Fibroblast of skin of back (primary cell): ENCODE data around the gene PLD4. TPM values are rescaled to one million over a fixed set of nuclear protein-coding genes. Genes with fewer than 3 reads are reported as not detected.
"Not testable (repeated sequence)": the region's sequence is repeated elsewhere in the genome, so short reads cannot be mapped to it uniquely, and the experiment has no call there.

ENCODE experiments used
- DNase-seq: peaks from one replicate; pipeline ENCODE4 v3.0.0-alpha.2; 2013
- polyA plus RNA-seq, 2 experiments: library from polyadenylated mRNA; unstranded; fragments of 120-200 nt; gene quantifications; one replicate each; pipeline ENCODE4 v1.2.1, GENCODE V29; 2013; ENCODE audit not compliant: insufficient read length in 2 of 2

PLD4 gene, protein sequence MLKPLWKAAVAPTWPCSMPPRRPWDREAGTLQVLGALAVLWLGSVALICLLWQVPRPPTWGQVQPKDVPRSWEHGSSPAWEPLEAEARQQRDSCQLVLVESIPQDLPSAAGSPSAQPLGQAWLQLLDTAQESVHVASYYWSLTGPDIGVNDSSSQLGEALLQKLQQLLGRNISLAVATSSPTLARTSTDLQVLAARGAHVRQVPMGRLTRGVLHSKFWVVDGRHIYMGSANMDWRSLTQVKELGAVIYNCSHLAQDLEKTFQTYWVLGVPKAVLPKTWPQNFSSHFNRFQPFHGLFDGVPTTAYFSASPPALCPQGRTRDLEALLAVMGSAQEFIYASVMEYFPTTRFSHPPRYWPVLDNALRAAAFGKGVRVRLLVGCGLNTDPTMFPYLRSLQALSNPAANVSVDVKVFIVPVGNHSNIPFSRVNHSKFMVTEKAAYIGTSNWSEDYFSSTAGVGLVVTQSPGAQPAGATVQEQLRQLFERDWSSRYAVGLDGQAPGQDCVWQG
- 0.06 TPM for polyA plus RNA-seq (2013, experiment 1 of 2; ENCODE audit: insufficient read length)
- 0.34 TPM for polyA plus RNA-seq (2013, experiment 2 of 2; ENCODE audit: insufficient read length)

DNA sequence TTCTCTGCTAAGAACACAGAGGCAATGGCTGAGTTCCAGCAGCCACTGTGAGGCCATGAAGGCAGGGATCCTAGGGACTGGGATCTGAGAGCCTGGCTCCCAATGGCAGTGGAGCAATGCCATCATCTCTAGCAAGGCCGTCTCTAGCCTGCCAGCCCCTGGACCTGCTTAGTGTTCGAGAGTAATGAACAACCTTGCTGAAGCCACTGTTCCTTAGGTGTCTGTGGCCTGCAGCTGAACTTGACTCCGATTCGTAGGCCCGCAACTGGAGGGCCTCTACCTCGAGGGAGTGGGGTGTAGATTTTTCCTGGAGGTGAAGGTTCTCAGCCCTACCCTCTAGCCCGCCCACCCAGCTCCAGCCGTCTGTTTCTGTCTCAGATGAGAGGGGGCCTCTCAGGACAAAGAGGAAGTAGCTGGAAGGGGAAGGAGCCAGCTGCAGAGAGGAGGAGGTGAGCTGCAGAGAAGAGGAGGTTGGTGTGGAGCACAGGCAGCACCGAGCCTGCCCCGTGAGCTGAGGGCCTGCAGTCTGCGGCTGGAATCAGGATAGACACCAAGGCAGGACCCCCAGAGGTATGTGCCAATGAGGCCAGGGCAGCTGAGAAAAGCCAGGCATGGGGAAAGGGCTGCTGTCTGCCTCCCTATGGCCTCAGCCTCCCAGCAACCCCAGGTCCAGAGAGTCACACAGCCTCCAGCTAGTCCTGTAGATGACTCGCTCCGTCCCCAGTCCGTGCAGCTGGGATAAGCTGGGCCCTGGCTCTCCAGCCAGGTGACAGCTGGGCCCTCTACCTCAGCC is at the start of gene PLD4:
Gene PLD4, plus strand, starts transcription at position 459 of the 793 bp plus-strand sequence. CDS start 2,262 bp downstream, outside the sequence.
- no peak for DNase-seq

DNA sequence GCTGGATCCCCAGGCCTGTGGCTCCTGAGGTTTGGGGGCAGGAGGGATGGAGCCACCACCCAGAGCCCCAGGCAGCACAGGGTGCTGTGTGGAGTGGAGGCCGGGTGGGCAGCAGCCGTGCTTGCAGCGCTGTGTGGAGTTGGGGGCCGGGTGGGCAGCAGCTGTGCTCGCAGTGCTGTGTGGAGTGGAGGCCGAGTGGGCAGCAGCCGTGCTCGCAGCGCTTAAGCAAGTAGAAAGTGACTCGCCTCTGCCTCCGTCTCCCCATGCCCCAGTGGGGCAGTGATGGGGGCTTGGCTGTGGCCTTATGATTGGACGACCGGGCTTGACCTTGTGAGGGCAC is 49.3 kb upstream of the PLD4 start:
- no peak for DNase-seq

DNA sequence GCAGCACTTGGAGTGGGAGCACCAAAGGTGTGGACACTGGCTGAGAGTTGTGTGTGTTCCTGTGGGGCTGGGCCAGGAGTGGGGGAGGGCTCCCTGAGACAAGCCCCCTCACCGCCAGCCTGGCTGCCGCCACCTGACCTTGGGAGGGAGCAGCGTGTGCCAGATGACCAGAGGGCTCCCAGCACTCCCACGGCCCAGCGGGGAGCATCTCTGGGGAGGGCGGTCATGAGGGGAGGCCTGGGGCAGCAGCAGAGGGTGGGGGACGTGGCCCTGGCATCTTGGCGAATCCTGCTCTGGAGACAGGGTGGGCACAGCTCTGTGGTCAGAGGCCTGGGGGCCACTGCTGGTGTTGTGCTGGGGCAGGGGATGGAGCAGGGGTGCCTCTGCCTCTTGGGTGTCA is 48.9 kb upstream of the PLD4 start:
- no peak for DNase-seq

GRCh38 chr14:104876251-104876699 is 48.4 kb upstream of the PLD4 start:
- no peak for DNase-seq

DNA sequence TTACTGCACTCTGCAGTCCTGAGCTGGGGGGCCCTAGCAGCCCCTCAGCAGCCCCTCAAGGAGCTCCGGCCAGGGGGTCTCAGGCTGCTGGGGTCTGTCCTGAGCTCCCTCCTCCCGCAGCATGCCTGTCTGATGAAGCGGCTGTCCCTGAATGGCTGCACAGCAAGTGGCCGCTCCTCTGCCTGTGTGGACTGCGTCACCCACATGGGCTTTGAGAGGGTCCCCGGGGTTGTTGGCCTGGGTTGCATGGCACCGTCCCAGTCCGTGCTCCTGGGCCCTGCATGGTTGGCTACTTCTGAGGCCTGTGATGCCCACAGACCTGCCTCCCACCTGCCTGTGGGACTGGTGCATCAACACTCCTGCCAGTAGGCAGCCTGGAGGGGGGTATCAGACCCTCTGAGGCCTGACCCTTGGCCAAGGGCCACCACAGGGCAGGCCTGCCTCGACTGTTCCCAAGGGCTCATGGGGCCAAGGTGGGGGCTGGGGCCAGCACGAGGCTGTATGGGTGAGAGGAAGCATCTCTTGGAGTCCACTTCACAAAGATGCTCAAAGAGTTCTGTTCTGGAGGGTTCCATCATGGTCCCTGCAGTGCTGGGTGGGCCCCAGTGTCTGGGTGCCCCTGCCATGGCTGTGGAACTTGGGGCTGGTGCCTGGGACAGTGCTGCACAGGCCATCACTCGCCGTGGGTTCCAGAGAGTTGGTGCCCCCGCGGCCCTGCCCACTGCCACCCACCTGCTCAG is 47.4 kb upstream of the PLD4 start:
- DNase-seq = no peak

GRCh38 chr14:104877806-104878550 is 46.7 kb upstream of the PLD4 start:
- no peak for DNase-seq

- DNase-seq = no peak
Observed at GRCh38 chr14:104878582-104878981, 46.1 kb upstream of the PLD4 start.

GRCh38 chr14:104879201-104879982 is 45.3 kb upstream of the PLD4 start:
- DNase-seq = no peak

- no peak for DNase-seq
Observed at GRCh38 chr14:104879983-104880565, 44.6 kb upstream of the PLD4 start.

GRCh38 chr14:104880584-104881210 is 44.0 kb upstream of the PLD4 start:
- no peak for DNase-seq

DNA sequence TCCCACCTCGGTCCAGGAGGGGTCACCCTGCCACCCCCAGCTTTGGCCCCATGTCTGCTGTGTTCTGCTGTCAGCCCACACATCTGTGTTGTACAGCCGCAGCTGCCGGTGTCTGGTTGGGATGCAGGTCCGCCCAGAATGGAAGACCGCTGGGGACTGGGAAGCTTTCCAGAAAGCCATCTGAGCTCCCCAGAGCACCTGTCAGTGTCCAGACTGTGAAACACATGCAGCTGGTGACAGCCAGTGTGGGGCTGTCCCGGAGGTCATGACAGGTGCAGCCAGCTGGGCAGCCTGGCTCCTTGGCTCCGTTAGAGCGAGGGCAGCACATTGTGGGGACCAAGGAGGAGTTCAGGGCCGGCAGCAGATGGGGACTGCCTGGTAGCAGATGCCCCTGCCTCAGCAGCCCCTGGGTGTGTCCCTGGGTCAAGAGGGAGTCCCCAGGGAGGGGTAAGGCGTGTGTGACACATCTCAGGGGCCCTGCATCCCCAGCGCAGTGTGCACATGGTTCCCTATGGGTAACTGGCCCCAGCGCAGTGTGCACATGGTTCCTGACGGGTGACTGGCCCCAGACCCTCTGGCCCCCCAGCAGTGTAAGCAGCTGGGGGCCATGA is 43.2 kb upstream of the PLD4 start:
- DNase-seq = no peak

DNA sequence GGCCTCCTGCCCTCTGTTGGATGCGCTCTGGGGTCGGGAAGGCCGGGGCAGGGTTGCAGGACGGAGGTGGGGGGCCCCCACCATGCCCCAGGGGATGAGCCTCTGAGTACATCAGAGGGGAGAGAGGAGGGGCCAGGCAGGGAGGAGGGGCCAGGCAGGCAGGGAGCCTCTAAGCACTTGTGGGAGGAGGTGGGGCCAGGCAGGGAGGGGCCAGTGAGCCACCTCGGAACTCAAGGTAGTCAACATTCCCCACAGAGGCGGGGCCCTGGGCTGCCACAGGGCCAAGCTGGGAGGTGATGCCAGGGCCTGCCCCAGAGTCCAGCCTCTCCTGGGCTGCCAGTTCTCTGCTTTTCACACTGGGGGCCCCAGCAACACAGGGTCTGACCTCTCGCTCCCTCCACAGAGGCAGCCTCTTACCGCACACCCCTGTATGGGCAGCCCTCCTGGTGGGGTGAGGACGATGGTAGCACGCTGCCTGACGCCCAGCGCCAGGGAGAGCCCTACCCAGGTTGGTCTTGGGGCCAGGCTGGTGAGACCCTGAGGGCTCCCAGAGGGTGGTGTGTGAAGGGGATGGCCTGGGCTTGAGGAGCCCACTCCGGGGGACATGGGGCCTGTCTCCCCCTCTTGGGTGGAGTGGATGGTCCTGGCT is 42.2 kb upstream of the PLD4 start:
- DNase-seq = no peak

DNA sequence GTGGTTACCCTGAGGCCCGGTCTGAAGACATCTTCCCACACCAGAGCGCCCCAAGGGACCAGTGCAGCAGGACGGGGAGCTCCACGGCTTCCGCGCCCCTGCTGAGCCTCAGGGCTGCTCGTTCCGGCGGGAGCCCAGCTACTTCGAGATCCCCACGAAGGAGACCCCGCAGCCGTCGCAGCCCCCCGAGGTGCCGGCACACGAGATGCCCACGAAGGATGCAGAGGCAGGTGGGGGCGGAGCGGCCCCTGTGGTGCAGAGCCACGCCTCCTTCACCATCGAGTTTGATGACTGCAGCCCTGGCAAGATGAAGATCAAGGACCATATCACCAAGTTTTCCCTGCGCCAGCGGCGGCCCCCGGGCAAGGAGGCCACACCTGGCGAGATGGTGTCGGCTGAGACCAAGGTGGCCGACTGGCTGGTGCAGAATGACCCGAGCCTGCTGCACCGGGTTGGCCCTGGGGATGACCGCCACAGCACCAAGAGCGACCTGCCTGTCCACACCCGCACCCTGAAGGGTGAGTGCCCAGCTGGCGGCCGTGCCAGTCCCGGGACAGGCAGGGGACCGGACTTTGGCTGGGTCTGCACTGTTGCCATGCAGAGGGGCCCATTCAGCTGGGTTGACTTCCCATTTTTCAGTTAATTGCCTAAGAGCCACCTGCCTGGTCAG is 41.6 kb upstream of the PLD4 start:
- no peak for DNase-seq

GRCh38 chr14:104883681-104884361 is 40.9 kb upstream of the PLD4 start:
- no peak for DNase-seq

DNA sequence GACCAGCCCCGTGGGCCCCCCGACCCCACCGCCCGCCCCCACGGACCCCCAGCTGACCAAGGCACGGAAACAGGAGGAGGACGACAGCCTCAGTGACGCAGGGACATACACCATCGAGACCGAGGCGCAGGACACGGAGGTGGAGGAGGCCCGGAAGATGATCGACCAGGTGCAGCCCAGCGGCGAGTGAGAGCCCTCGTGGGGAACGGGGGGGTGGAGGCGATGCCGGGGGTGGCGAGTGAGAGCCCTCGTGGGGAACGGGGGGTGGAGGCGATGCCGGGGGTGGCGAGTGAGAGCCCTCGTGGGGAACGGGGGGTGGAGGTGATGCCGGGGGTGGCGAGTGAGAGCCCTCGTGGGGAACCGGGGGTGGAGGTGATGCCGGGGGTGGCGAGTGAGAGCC is 40.3 kb upstream of the PLD4 start:
- DNase-seq = not testable (repeated sequence)

GRCh38 chr14:104885031-104885972 is 39.4 kb upstream of the PLD4 start:
- no peak for DNase-seq
